Muscle layer of colon (tissue), 2 donors: ENCODE results near the gene DDX25.

Experiments used
- H3K27ac ChIP-seq: one replicate; pipeline ENCODE4 v1.7.0; 2013; ENCODE audit warnings: low read depth, mild to moderate bottlenecking, low read length, moderate library complexity
- H3K27me3 ChIP-seq, 2 donors: one replicate each; pipeline ENCODE4 v1.7.0; 2013; ENCODE audit warnings: low read length in 2 of 2, mild to moderate bottlenecking in 2 of 2; ENCODE audit not compliant: insufficient read depth in 2 of 2, control insufficient read depth in 1 of 2
- H3K36me3 ChIP-seq: one replicate; pipeline ENCODE4 v1.7.0; 2013; ENCODE audit warnings: mild to moderate bottlenecking, low read length; ENCODE audit not compliant: insufficient read depth
- H3K4me1 ChIP-seq: one replicate; pipeline ENCODE4 v1.7.0; 2013; ENCODE audit warnings: mild to moderate bottlenecking, low read length; ENCODE audit not compliant: insufficient read depth
- H3K4me3 ChIP-seq, 2 donors: one replicate each; pipeline ENCODE4 v1.7.0; 2013; ENCODE audit warnings: low read length in 2 of 2, low read depth in 1 of 2, mild to moderate bottlenecking in 1 of 2, moderate library complexity in 1 of 2
- H3K9ac ChIP-seq: one replicate; pipeline ENCODE4 v1.7.0; 2013; ENCODE audit warnings: low read length
- H3K9me3 ChIP-seq: one replicate; pipeline ENCODE4 v1.7.0; 2013; ENCODE audit warnings: mild to moderate bottlenecking, low read length
- donor health status: abdominal sarcoma.
- donor health status: Adenocarcinoma of cecum.

The DDX25 gene

GRCh38 chr11:125947419-125948277, 43.3 kb downstream of the DDX25 start:
- H3K9me3 ChIP-seq, result no peaks in the 10 kb centered on the region
- H3K9ac ChIP-seq, result no peak overlapping the region

GRCh38 chr11:125948278-125949051, 44.2 kb downstream of the DDX25 start:
- Histone ChIP-seq H3K9ac (no peak overlapping the region), H3K27ac (no peak overlapping the region), H3K4me1 (peaks cover 30% of the 10 kb centered on the region), H3K9me3 (no peaks in the 10 kb centered on the region), H3K27me3 (no peaks in the 10 kb centered on the region), H3K36me3 (no peaks in the 10 kb centered on the region), H3K4me3 (no peak overlapping the region)

More at GRCh38 chr11:125947419-125948277, 43.3 kb downstream of the DDX25 start:
- Histone ChIP-seq H3K27ac (no peak overlapping the region), H3K4me1 (peaks cover 22% of the 10 kb centered on the region), H3K36me3 (no peaks in the 10 kb centered on the region), H3K27me3 (no peaks in the 10 kb centered on the region), H3K4me3 (no peak overlapping the region)

- Histone ChIP-seq H3K27ac (no peak overlapping the region), H3K9me3 (no peaks in the 10 kb centered on the region), H3K27me3 (no peaks in the 10 kb centered on the region)
Measured at GRCh38 chr11:125949271-125950177, 45.2 kb downstream of the DDX25 start.

GRCh38 chr11:125950178-125950490, 45.8 kb downstream of the DDX25 start:
- no peaks in the 10 kb centered on the region for H3K27me3 ChIP-seq
- no peak overlapping the region for H3K4me3 ChIP-seq
- H3K36me3 ChIP-seq, result no peaks in the 10 kb centered on the region
- no peaks in the 10 kb centered on the region for H3K9me3 ChIP-seq
- peaks cover 32% of the 10 kb centered on the region for H3K4me1 ChIP-seq
- no peak overlapping the region for H3K9ac ChIP-seq
- no peak overlapping the region for H3K27ac ChIP-seq

More at GRCh38 chr11:125949271-125950177, 45.2 kb downstream of the DDX25 start:
- no peak overlapping the region for H3K9ac ChIP-seq
- H3K4me3 ChIP-seq, result no peak overlapping the region
- H3K36me3 ChIP-seq, result no peaks in the 10 kb centered on the region
- H3K4me1 ChIP-seq, result peaks cover 32% of the 10 kb centered on the region

GRCh38 chr11:125950696-125951651, 46.7 kb downstream of the DDX25 start:
- peaks cover 32% of the 10 kb centered on the region for H3K4me1 ChIP-seq
- H3K9me3 ChIP-seq, result no peaks in the 10 kb centered on the region
- no peaks in the 10 kb centered on the region for H3K27me3 ChIP-seq
- H3K9ac ChIP-seq, result no peak overlapping the region
- H3K27ac ChIP-seq, result peak overlapping the region; percentile 54
- peaks cover 4% of the 10 kb centered on the region for H3K36me3 ChIP-seq
- H3K4me3 ChIP-seq, result peak overlapping the region in 1 of 2 donors; percentile 3

GRCh38 chr11:125951731-125952130, 47.4 kb downstream of the DDX25 start:
- Histone ChIP-seq H3K27ac (peak overlapping the region; percentile 54), H3K27me3 (no peaks in the 10 kb centered on the region), H3K9ac (no peak overlapping the region), H3K9me3 (no peaks in the 10 kb centered on the region), H3K4me3 (peak overlapping the region in 1 of 2 donors; percentile 3), H3K36me3 (peaks cover 6% of the 10 kb centered on the region), H3K4me1 (peaks cover 32% of the 10 kb centered on the region)

- no peak overlapping the region for H3K27ac ChIP-seq
- H3K36me3 ChIP-seq, result peaks cover 6% of the 10 kb centered on the region
- no peaks in the 10 kb centered on the region for H3K27me3 ChIP-seq
- no peaks in the 10 kb centered on the region for H3K9me3 ChIP-seq
- no peak overlapping the region for H3K9ac ChIP-seq
- peaks cover 32% of the 10 kb centered on the region for H3K4me1 ChIP-seq
- no peak overlapping the region for H3K4me3 ChIP-seq
Measured at GRCh38 chr11:125952559-125952958, 48.3 kb downstream of the DDX25 start.

GRCh38 chr11:125952973-125953372, 48.7 kb downstream of the DDX25 start:
- Histone ChIP-seq H3K27ac (no peak overlapping the region), H3K9ac (no peak overlapping the region), H3K9me3 (no peaks in the 10 kb centered on the region), H3K4me3 (no peak overlapping the region), H3K27me3 (no peaks in the 10 kb centered on the region), H3K4me1 (peaks cover 35% of the 10 kb centered on the region), H3K36me3 (peaks cover 10% of the 10 kb centered on the region)

GRCh38 chr11:125953401-125953935, 49.2 kb downstream of the DDX25 start:
- Histone ChIP-seq H3K36me3 (peaks cover 13% of the 10 kb centered on the region), H3K27me3 (no peaks in the 10 kb centered on the region), H3K27ac (no peak overlapping the region), H3K9ac (no peak overlapping the region), H3K4me1 (peaks cover 37% of the 10 kb centered on the region), H3K4me3 (no peak overlapping the region), H3K9me3 (no peaks in the 10 kb centered on the region)
